A549 (cell line): Measurements from ENCODE around the gene AHI1.

ENCODE experiments used
- CHD2 ChIP-seq: fragments of 150-350 bp; IDR thresholded peaks from 2 replicates; pipeline ENCODE4 v1.6.1; 2014; ENCODE audit warnings: low read length; ENCODE audit not compliant: partially characterized antibody
- CTCF ChIP-seq: fragments of >200 bp; sonication (Bioruptor Twin); formaldehyde crosslinking; IDR thresholded peaks from 3 replicates; pipeline ENCODE4 v1.5.1; 2016
- ELK1 ChIP-seq: fragments of 150-350 bp; IDR thresholded peaks from 2 replicates; pipeline ENCODE4 v1.6.1; 2014; ENCODE audit warnings: low read depth, mild to moderate bottlenecking, low read length
- EP300 ChIP-seq, 2 experiments: fragments of >200 bp; sonication (Bioruptor Twin); formaldehyde crosslinking; IDR thresholded peaks; 2 replicates in 1 of 2; 3 replicates in 1 of 2; pipeline ENCODE4 v1.6.1; 2016 to 2017
- GATA3 ChIP-seq: IDR thresholded peaks from 2 replicates; pipeline ENCODE4 v1.6.1; 2012; ENCODE audit warnings: borderline replicate concordance
- MAX ChIP-seq: IDR thresholded peaks from 2 replicates; pipeline ENCODE4 v1.6.1; 2012
- MYC ChIP-seq: IDR thresholded peaks from 2 replicates; pipeline ENCODE4 v1.6.1; 2012; ENCODE audit warnings: mild to moderate bottlenecking, inconsistent platforms, low read length, improper control_type of control experiment, borderline replicate concordance
- POLR2A ChIP-seq: IDR thresholded peaks from 2 replicates; pipeline ENCODE4 v1.6.1; 2012; ENCODE audit warnings: mild to moderate bottlenecking, low read length
- RAD21 ChIP-seq, 2 experiments: fragments of >200 bp in 1 of 2; sonication (Bioruptor Twin) in 1 of 2; formaldehyde crosslinking in 1 of 2; IDR thresholded peaks in 1 of 2; conservative IDR thresholded peaks in 1 of 2; 2 replicates in 1 of 2; 3 replicates in 1 of 2; pipeline ENCODE4 v1.6.1; 2012 to 2018; ENCODE audit warnings: inconsistent platforms in 1 of 2
- REST ChIP-seq: fragments of 200-600 bp; sonication (generic); IDR thresholded peaks from 2 replicates; pipeline ENCODE4 v1.6.1; 2016; ENCODE audit warnings: antibody characterized with exemption, mild to moderate bottlenecking, moderate library complexity
- RFX5 ChIP-seq: fragments of 450-650 bp; IDR thresholded peaks from 2 replicates; pipeline ENCODE4 v1.7.1; 2014; ENCODE audit warnings: antibody characterized with exemption, mild to moderate bottlenecking, moderate library complexity
- SMC3 ChIP-seq: fragments of >200 bp; sonication (Bioruptor Twin); formaldehyde crosslinking; IDR thresholded peaks from 3 replicates; pipeline ENCODE4 v1.6.1; 2018; ENCODE audit warnings: inconsistent platforms
- ZSCAN20 ChIP-seq: fragments of 250-450 bp; sonication (Bioruptor Pico); IDR thresholded peaks from 2 replicates; pipeline ENCODE4 v1.8.0; 2022; ENCODE audit warnings: mild to moderate bottlenecking, moderate library complexity

DNA sequence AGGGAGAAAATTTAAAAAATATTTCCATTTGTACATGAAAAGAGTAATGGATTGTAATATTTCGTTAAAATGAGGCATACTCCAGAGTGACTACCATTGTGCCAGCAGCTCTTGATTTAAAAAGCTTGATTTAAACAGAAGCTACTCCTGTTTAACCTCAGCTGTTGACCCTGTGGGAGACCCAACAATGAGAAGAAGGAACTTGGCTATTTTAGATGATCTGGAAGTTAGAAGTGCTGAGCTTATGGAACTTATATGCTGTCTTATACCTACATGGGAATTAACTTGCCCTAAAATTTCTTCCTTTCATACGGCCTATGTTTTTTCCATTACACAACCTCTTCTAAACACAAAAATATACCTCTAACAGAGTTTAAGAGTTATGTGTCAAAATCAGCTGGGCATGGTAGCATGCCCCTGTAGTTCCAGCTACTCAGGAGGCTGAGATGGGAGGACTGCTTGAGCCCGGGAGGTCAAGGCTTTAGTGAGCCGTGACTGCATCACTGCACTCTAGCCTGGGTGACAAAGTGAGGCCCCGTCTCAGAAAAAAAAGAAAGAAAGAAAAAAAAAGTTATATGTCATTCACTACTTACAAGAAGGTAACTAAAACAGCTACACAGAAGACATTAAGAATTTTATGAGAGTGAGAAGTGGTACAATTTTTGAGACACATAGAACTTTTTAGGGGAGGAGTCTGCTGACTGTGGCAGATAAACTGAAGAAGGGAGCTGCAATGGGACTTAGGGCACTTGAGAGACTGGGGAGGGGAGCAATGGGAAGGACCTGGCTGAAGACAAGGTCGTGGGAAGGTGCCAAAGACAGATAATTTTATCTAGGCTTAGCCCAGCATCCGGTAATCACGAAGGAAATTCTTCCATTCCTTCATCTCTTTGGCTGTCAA lies 176.6 kb downstream of the AHI1 start:
- TF ChIP-seq CTCF (no peak), POLR2A (no peak), RAD21 (conservative IDR thresholded peaks at IDR 0.05 in 1 of 2, IDR thresholded peaks at IDR 0.05 in 1 of 2) (no peak), GATA3 (no peak), ELK1 (no peak), SMC3 (no peak), REST (no peak), CHD2 (no peak), EP300 (IDR thresholded peaks at IDR 0.05) (no peak), RFX5 (no peak), ZSCAN20 (CRISPR knock-in tag) (no peak), MYC (no peak), MAX (no peak)
